ENCODE measurements around the gene SLC17A3.

The SLC17A3 gene

GRCh38 chr6:25889877-25890853 lies 16.1 kb upstream of the SLC17A3 start:
- peak; percentile 8 for DNase-seq

GRCh38 chr6:25888626-25889025 lies 14.6 kb upstream of the SLC17A3 start:
- DNase-seq: no peak

- no peak for DNase-seq
These were observed 12.0 kb upstream of the SLC17A3 start for GRCh38 chr6:25886066-25886465.

- DNase-seq: no peak
These were observed 9.9 kb upstream of the SLC17A3 start for GRCh38 chr6:25883991-25884390.

GRCh38 chr6:25883536-25883935 lies 9.5 kb upstream of the SLC17A3 start:
- DNase-seq: no peak

- no peak for DNase-seq
These were observed 8.0 kb upstream of the SLC17A3 start for GRCh38 chr6:25882051-25882496.

- no peak for DNase-seq
These were observed 6.6 kb upstream of the SLC17A3 start for GRCh38 chr6:25880601-25881000.

- DNase-seq: no peak
These were observed 4.8 kb upstream of the SLC17A3 start for GRCh38 chr6:25878721-25879322.

- no peak for DNase-seq
These were observed 2.0 kb upstream of the SLC17A3 start for GRCh38 chr6:25875926-25876602.

GRCh38 chr6:25875563-25875905 lies 1.5 kb upstream of the SLC17A3 start:
- DNase-seq: no peak

GRCh38 chr6:25874822-25875562 lies 949 bp upstream of the SLC17A3 start:
- DNase-seq: no peak

GRCh38 chr6:25872814-25873213 lies 1.2 kb downstream of the SLC17A3 start:
- DNase-seq: no peak

- DNase-seq: no peak
These were observed 4.2 kb downstream of the SLC17A3 start for GRCh38 chr6:25869840-25870239.

GRCh38 chr6:25868436-25869183 lies 5.4 kb downstream of the SLC17A3 start:
- no peak for DNase-seq

GRCh38 chr6:25866011-25866410 lies 8.0 kb downstream of the SLC17A3 start:
- no peak for DNase-seq

GRCh38 chr6:25863360-25863759 lies 10.7 kb downstream of the SLC17A3 start:
- no peak for DNase-seq

- DNase-seq: no peak
These were observed 11.8 kb downstream of the SLC17A3 start for GRCh38 chr6:25862199-25862598.

GRCh38 chr6:25852756-25853155 lies 21.3 kb downstream of the SLC17A3 start:
- no peak for DNase-seq

GRCh38 chr6:25851961-25852360 lies 22.1 kb downstream of the SLC17A3 start:
- DNase-seq: no peak

GRCh38 chr6:25844518-25844917 lies 29.5 kb downstream of the SLC17A3 start:
- peak; percentile 94 for DNase-seq

GRCh38 chr6:25842526-25842925 lies 31.5 kb downstream of the SLC17A3 start:
- DNase-seq: no peak
